Activated effector memory CD4-positive, alpha-beta T cell treated with anti-CD3 and anti-CD28 coated beads, Interleukin-2, amount 50 U/mL, for 16 hours (primary cell): ENCODE data around the gene CEMIP2.
"Not testable (repeated sequence)": the region's sequence is repeated elsewhere in the genome, so short reads cannot be mapped to it uniquely, and the experiment has no call there.

Experiments used
- DNase-seq: peaks from one replicate; pipeline ENCODE4 v3.0.0-alpha.2; 2020

The CEMIP2 gene

DNA sequence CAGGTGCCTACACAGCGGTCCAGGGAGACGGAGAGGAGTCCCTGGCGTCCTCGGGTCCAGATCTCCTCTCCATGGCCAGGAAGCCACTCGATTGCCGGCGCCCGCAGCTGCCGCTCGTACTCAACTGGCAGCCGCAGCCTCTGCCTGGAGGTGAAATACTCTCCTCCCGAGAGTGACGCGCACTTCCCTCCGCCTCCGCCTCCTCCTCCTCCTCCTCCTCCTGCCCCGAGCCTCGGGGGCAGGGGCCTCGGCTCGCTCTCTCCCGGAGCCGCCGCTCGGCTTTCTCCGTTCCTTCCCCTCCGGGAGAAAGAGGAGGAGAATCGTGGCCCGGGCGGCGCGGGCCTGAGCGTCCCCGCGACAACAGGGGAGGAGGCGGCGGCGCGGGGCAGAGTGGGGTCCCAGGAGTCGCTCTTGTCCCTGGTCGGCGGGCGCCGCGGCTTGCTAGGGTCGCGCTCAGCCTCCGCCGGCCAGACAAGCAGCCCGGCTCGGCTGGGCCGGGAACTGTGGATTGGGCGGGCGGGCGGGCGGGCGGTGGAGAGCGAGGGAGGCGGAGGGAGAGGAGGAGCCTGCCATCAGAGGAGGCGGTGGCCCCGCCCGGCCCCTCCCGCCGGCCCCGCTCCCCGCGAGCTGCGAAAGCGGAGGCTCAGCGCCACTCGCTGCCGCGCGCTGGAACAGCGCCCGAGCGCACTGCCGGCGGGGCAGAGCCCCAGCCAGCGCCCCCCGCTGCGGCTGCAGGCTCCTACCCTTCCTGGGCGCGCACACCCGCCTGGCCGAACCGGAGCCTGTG is at the start of gene CEMIP2:
TSS of gene CEMIP2 (minus strand) at position 126 of the 787 bp plus-strand sequence. CDS start 18,140 bp downstream, outside the sequence.
- peak; percentile 95 for DNase-seq

GRCh38 chr9:71816916-71817451 is 48.7 kb upstream of the CEMIP2 start:
- DNase-seq = no peak

- no peak for DNase-seq
Observed at GRCh38 chr9:71814815-71815214, 46.5 kb upstream of the CEMIP2 start.

GRCh38 chr9:71814226-71814625 is 45.9 kb upstream of the CEMIP2 start:
- DNase-seq = no peak

DNA sequence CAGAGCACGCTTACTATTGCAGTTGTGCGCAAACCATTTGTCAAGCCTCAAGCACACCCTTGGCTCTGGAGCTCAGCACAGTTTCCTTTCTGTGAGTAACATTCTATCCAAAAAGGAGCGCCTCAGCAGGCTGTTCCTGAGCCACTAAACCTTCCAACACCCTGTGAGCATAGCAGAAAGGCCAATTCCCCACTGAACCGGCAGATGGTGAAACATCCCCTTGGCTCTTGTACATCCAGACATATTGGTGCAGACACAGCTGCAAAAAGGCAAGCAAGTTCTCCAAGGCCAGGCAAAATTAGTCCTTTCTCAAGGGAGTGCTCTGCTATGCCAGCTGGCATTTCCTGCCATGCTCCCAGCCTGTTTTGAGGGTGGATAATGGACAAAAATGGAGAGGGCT is 44.1 kb upstream of the CEMIP2 start:
- no peak for DNase-seq

DNA sequence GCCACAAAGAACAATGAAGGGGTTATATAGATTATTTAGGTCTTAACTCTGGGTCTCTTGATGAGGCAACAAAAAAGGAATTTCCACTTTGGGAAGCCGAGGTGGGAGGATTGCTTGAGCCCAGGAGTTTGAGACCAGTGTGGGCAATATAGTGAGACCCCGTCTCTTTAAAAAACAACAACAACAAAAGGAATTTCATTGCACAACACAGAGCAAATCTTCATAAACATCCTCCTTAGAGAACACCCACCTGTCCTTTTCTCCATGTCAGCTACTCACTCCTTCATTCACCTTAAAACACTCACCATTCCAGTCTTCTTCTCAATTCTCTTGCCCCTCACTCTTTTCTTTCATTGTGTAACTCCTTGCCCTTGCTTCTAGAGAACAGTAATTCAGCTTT is 39.8 kb upstream of the CEMIP2 start:
- DNase-seq = no peak

- DNase-seq = peak; percentile 83
Observed at GRCh38 chr9:71806901-71807307, 38.6 kb upstream of the CEMIP2 start.

DNA sequence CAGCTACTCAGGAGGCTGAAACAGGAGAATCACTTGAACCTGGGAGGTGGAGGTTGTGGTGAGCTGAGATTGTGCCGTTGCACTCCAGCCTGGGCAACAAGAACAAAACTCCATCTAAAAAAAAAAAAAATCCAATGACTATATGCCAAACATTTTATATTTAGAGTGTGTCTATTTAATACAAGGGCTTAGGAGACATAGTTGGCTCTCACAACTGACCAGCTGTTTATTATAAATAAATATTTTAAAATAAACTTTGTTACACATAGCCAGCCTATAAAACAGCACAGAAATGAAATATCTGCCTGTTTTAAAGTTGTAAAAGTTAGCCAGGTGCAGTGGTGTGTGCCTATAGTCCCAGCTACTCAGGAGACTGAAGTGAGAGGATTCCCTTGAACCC is 36.8 kb upstream of the CEMIP2 start:
- not testable (repeated sequence) for DNase-seq

GRCh38 chr9:71801826-71802225 is 33.5 kb upstream of the CEMIP2 start:
- DNase-seq = no peak

GRCh38 chr9:71797266-71797665 is 29.0 kb upstream of the CEMIP2 start:
- DNase-seq = no peak

GRCh38 chr9:71796100-71796767 is 27.9 kb upstream of the CEMIP2 start:
- DNase-seq = peak; percentile 68

DNA sequence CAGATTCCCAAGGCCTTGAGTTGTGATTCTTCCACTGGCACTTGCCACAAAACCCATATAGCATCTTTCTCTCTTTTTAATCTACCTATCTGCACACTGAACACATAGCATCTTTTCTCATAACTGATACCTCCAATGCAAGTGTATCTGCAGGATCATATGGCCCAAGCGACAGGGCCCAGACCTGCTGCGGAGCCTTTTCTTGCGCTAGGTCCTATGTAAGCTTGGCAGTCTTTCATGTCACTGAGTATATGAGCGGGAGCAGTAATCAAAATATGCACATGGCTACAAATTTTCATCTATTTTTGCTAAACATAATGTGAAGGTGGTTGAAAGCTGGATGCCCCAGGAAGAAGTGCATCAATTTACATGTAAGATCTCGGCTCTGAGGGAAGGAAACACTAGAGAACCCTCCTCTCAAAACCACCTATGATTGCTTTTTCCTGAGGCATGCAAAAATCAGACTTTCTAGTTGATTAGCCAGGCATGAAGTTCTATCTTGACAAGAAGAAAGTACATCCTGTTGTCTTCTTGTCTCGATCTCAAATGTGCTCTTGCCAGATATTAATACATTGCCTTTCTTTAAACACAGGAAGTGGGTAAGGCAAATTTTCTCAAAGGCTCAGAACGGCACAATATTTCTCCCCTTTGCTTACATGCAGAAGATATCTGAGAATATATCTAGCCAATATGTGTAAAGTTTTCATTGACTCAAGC is 26.9 kb upstream of the CEMIP2 start:
- peak; percentile 67 for DNase-seq

DNA sequence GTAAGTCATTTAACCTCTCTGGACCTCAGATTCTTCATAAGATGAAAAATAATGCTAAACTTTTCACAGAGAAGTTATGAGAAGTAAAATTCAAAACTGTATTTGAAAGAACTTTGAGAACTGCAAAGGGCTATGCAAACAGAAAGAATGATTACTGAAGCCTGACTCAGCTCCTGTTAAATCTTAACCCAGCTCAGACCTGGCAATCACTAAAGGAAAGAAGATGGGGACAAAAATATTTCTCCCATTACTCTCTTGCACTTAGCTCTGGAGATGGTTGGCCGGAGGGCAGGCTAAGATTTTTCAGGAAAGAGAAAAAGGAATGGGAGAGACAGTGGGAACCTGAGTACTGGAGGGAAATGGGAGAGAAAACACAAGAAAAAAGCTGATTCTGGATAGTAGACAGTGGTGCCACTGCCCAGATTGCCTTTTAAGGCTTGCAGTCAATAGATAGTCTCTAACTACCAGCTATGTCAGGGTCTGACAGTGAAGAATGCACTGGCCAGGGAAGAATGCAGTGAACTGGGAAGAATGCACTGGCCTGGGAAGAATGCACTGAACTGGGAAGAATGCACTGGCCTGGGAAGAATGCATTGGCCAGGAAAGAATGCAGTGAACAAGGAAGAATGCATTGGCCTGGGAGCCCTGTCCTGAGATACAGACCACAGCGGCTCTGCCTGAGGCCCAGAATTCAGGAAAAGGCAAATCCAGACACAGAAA is 25.2 kb upstream of the CEMIP2 start:
- no peak for DNase-seq

DNA sequence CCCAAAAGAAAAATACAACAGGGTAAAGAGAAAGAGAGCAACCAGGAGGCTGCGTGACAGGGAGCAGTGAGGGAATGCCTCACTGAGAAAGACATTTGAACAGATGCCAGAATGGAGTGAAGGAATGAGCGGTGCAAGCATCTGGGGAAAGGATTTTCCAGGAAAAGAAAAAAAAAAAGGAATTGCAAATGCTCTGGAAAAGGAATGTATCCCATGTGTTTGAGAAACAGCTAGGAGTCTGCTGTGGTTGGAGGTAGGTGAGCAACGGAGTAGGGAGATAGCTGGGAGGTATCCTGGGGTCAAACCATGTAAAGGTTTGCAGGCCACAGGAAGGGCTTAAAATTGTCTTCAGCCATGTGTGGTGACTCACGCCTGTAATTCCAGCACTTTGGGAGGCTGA is 23.6 kb upstream of the CEMIP2 start:
- DNase-seq = no peak

DNA sequence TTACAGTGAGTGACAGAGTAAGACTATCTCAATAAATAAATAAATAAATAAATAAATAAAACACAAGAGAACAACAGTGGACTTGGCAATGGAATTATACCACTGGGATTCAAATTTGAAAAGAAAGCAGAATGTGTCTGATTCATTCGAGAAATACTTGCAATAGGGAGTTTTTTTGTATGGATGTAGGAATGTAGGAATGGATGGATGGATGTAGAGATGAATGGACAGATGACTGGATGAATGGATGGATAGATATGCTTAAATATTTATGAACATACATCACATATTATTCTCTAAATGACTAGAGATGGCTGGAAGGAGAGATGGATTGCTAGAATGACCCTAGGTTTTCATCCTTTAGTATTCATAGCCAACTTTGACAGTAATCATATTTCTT is 22.0 kb upstream of the CEMIP2 start:
- no peak for DNase-seq

DNA sequence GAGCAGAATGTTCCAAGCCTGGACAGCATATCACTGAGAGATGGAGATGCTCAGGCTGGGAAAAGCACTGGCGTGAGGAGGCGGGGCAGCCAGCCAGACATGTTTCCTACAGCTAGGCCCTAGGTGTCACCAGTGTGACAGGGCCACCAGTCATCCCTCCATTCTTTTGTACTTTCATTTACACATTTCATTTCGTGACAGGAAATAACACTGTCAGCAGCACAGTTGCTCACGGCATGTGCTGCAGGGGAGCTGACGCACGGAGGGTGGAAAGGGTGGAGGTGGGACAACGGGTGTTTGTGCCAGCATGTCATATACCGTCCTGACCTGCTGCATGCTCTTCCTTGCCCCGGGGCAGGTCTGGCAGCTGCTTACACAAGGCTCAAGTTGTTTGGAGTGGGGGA is 14.8 kb upstream of the CEMIP2 start:
- peak; percentile 94 for DNase-seq

GRCh38 chr9:71781391-71781790 is 13.1 kb upstream of the CEMIP2 start:
- DNase-seq = no peak

DNA sequence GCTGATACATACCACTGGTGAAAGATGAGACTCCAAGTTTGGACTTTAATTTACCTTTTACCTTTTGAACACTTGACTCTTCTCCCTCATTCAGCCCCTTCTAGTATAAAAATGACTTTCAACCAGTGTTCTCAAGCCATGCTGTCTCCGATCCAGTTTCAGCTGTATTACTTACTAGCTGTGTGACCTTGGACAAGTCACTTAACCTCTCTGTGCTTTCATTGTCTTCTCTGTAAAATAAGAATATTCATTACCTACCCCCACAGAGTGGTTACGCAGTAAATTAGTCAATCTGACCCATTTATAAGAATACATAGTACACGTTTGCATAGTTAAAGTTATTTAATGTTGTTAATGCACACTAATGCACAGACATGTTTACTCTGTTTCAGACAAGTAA is 12.6 kb upstream of the CEMIP2 start:
- DNase-seq = no peak

DNA sequence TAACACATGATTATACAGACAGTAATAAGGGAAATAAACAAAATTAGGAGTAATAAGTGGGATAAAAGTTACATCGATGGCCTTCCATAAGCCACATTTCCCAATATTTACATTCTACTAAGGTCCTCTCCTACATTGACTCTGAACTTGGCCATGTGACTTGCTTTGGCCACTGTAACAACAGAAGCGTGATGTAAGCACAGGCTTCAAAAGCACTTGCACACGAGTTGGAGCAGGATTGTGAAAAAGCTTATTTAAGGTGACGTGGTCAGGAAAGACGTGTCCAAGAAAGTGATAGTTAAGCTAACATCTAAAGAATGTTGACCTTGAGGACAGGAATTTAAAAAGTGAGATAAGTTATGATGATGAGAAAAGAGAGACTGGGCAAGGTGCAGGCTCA is 9.8 kb upstream of the CEMIP2 start:
- DNase-seq = no peak

GRCh38 chr9:71774920-71775319 is 6.6 kb upstream of the CEMIP2 start:
- DNase-seq = no peak

- DNase-seq = no peak
Observed at GRCh38 chr9:71772726-71773125, 4.4 kb upstream of the CEMIP2 start.

- DNase-seq = no peak
Observed at GRCh38 chr9:71770170-71770569, 1.9 kb upstream of the CEMIP2 start.
